Heart right ventricle (tissue), 16 donors: ENCODE results near the gene POP4. TPM values are rescaled to one million over a fixed set of nuclear protein-coding genes. Genes with fewer than 3 reads are reported as not detected.
"Not testable (repeated sequence)": the region's sequence is repeated elsewhere in the genome, so short reads cannot be mapped to it uniquely, and the experiment has no call there.

Experiments
- ATAC-seq, 8 donors: fragments of 200-7000 bp; cut with Tn5 transposase; one replicate each; pipeline ENCODE4 v1.9.1; 2020; ENCODE audit warnings: mild to moderate bottlenecking in 8 of 8, moderate library complexity in 8 of 8, moderate number of reproducible peaks in 1 of 8
- DNase-seq, 2 donors: peaks; one replicate each; pipeline ENCODE4 v3.0.0-alpha.2; 2020
- H3K27ac ChIP-seq, 10 donors: fragments of 200-600 bp; sonication (generic) in 2 of 10; one replicate each; pipeline versions ENCODE4 v1.5.0 to v1.8.0; 2020 to 2022; ENCODE audit warnings: mild to moderate bottlenecking in 3 of 10
- H3K27me3 ChIP-seq, 7 donors: fragments of 200-600 bp; one replicate each; pipeline ENCODE4 v1.8.0; 2021 to 2022; ENCODE audit warnings: mild to moderate bottlenecking in 2 of 7
- H3K36me3 ChIP-seq, 9 donors: fragments of 200-600 bp; sonication (generic) in 1 of 9; one replicate each; pipeline versions ENCODE4 v1.5.0 to v1.8.0; 2020 to 2022; ENCODE audit warnings: mild to moderate bottlenecking in 2 of 9
- H3K4me1 ChIP-seq, 9 donors: fragments of 200-600 bp; sonication (generic) in 1 of 9; one replicate each; pipeline versions ENCODE4 v1.5.0 to v1.8.0; 2020 to 2022; ENCODE audit warnings: mild to moderate bottlenecking in 4 of 9
- H3K4me3 ChIP-seq, 10 donors: fragments of 200-600 bp; sonication (generic) in 2 of 10; one replicate each; pipeline versions ENCODE4 v1.5.0 to v1.8.0; 2020 to 2022; ENCODE audit warnings: mild to moderate bottlenecking in 7 of 10, moderate library complexity in 2 of 10
- H3K9me3 ChIP-seq, 11 donors: fragments of 200-600 bp in 10 of 11; sonication (generic) in 2 of 11; one replicate each; pipeline versions ENCODE4 v1.5.0 to v1.8.0; 2013 to 2022; ENCODE audit warnings: mild to moderate bottlenecking in 2 of 11, control low read depth in 1 of 11, moderate library complexity in 1 of 11
- CTCF ChIP-seq, 9 donors: fragments of 200-600 bp; sonication (generic) in 2 of 9; IDR thresholded peaks; one replicate each; pipeline versions ENCODE4 v1.5.0 to v1.8.0; 2021 to 2022; ENCODE audit warnings: antibody characterized with exemption in 9 of 9, mild to moderate bottlenecking in 5 of 9, moderate library complexity in 1 of 9
- WGBS, 2 donors: extraction: QIAGEN DNeasy Blood & Tissue Kit; methylation state at CpG; one replicate each; pipeline ENCODE4 v1.1.7; 2013; ENCODE audit warnings: inconsistent platforms in 1 of 2; 5-methylcytosine and 5-hydroxymethylcytosine counted together
- intact Hi-C, 10 donors: fragments of 100-400 bp; cut with DNase I; formaldehyde crosslinking; loops; one replicate each; pipeline versions ENCODE4 v1.11.1 to v1.14.2; 2022
- polyA plus RNA-seq, 2 donors: library from polyadenylated mRNA; stranded (reverse); fragments of 200-250 nt; gene quantifications; one replicate each; pipeline ENCODE4 v1.2.3, GENCODE V29; 2013
- total RNA-seq, 10 donors: library from RNA; stranded (reverse); fragmentation: NEBNext Ultra II Directional in 3 of 10; extraction: Animal tissue kit (Norgen Biotek cat#: 25700) in 3 of 10; gene quantifications; one replicate each; pipeline versions ENCODE4 v1.2.1 to v1.2.4, GENCODE V29; 2021 to 2023
- donor health status: Arrhythmogenic right ventricular cardiomyopathy.
- donor health status: ischemic (EF 13 %, LVEDD 7.1; RV severe dilation, severe dysfunction).
- donor health status: healthy with polysubstance abuse.
- donor health status: DM: no; HTN: yes; CAD: no.
- donor health status: DM: no; HTN: no; CAD: no.
- donor health status: ischemic (EF 25% LVEDD 6.9; RV normal size, moderate dysfunction).
- donor health status: ischemic (EF 25% LVEDD 5.7; RV mildly dilated, moderate dysfunction).
- donor health status: healthy.
- donor health status: DM: yes; HTN: yes; CAD: no.
- donor health status: Ischemic cardiomyopathy.
- donor health status: ischemic (EF 35%, LVEDD 5.7; RV mildly dilated, moderate dysfunction).
- donor health status: nonischemic (EF 11% LVEDD 7.7; RV severe dilation, severe dysfunction).
- donor health status: DM: yes; HTN: yes; CAD: no.
- donor health status: PGD.
- donor health status: ischemic (EF 29% LVEDD 5.4; RV normal size, mild dysfunction).
- donor health status: nonischemic (EF 23%, LVEDD 6.1; RV moderate dilation, normal function).

The POP4 gene
- total and polyA plus RNA-seq, 12 donors, result 46.6 to 108 (median 51.7) TPM

DNA sequence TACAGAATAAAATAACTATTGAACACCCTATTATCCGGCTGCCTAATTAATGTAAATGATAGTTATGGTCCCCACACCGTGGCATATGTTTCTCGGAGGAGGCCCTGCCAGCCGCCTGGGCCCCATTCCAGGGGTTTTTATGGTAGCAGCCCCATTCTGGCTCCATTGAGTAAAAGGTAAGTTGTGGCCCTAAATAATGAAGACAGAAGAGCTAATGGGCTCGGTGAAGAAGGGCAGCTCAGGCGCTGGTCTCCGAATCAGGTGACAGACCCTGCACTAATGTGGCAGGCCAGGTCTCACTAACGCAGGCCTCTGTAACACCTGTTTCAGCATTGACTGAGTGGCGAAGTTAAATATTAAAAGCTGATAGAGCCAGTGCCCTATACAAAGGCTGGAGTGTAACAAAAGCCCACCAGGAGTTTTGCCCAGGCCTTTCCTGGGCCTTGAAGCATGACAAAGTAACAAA lies 19.1 kb downstream of the POP4 start:
- ATAC-seq, result no peak

DNA sequence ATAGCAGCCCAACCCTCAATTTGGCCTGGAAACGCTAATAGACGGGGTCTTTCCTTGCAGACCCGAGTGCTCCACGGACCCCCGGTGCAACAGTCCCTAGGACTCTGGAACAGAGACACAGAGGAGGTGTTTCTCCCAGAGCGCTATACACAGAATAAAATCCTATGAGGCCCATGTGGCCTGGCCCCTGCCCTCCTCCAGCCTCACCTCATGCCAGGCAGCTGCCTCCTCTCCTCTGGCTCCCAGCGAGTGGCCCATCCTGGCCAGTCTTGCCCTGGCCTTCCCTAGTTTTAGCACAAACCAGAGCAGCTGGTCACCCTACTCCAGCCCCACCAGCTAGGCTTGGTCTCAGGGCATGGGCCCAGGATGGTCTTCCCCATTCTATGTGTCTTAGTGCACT lies 20.3 kb downstream of the POP4 start:
- H3K36me3 ChIP-seq, result no peaks in the 10 kb centered on the region
- DNase-seq, result no peak
- H3K4me3 ChIP-seq, result no peak overlapping the region
- ATAC-seq, result no peak
- H3K27ac ChIP-seq, result no peak overlapping the region
- H3K4me1 ChIP-seq, result no peaks in the 10 kb centered on the region
- intact Hi-C loops, result no loop called here
- H3K9me3 ChIP-seq, result no peaks in the 10 kb centered on the region
- WGBS, 2 donors, result 93 to 94% methylated on average over 7 of the region's 7 CpGs
- no peak for TF ChIP-seq CTCF (IDR thresholded peaks at IDR 0.05)
- H3K27me3 ChIP-seq, result peaks cover 0 to 2% (median 0%) of the 10 kb centered on the region in 7 donors

More for the DNA sequence above, 19.1 kb downstream of the POP4 start:
- no peak overlapping the region for H3K4me3 ChIP-seq
- H3K4me1 ChIP-seq, result peaks cover 0 to 3% (median 0%) of the 10 kb centered on the region in 9 donors
- H3K36me3 ChIP-seq, result no peaks in the 10 kb centered on the region
- 80 to 83% methylated on average over 9 of the region's 9 CpGs for WGBS, 2 donors
- no peak for DNase-seq
- H3K27ac ChIP-seq, result no peak overlapping the region
- no peak for TF ChIP-seq CTCF (IDR thresholded peaks at IDR 0.05)
- intact Hi-C loops, result no loop called here
- H3K27me3 ChIP-seq, result no peaks in the 10 kb centered on the region
- no peaks in the 10 kb centered on the region for H3K9me3 ChIP-seq

DNA sequence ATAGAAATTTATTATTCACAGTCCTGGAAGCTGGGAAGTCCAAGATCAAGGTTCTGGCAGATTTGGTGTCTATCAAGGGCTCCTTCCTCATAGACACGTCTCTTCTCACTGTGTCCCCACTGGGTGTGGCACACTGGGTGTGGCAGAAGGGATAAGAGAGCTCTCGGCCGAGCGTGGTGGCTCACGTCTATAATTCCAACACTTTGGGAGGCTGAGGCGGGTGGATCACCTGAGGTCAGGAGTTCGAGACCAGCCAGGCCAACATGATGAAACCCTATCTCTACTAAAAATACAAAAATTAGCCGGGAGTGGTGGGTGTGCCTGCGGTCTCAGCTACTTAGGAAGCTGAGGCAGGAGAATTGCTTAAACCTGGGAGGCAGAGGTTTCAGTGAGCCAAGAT lies 20.7 kb downstream of the POP4 start:
- H3K27ac ChIP-seq, ATAC-seq, H3K4me3 ChIP-seq, DNase-seq, H3K9me3 ChIP-seq, H3K36me3 ChIP-seq, H3K4me1 ChIP-seq, H3K27me3 ChIP-seq, intact Hi-C loops: not testable (repeated sequence)
- WGBS, 2 donors, result 86 to 90% methylated on average over 9 of the region's 9 CpGs

DNA sequence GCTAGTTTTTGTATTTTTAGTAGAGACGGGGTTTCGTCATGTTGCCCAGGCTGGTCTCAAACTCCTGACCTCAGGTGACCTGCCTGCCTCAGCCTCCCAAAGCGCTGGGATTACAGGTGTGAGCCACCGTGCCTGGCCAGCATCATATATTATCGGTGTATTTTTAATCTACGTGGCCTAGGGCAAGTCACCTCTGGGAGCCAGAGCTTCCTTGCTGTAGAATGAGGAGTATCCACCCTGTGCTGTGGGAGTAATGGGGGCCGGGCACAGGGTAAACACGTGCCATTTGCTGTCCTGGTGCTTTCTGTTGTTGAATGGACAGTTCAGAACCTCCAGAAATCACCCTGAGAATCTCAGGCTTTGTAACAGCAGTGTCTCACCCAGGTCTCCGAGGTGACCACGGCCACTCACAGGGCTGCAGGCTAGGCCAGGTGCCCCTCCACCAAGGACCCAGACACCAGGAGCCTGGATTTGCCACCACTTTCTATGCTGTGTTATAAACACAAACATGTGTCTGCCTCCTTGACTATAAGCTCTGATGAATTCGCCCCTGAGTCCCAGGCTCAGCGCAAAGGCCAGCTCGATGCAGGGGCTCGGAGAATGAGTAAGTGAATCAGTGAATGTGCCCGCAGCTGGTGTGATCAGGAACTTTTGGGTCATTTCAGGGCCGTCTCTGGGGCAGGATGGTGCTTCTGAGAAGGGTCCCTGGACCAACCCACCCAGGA lies 22.7 kb downstream of the POP4 start:
- H3K27me3 ChIP-seq, result peaks cover 0 to 5% (median 0%) of the 10 kb centered on the region in 7 donors
- ATAC-seq, result no peak
- 92% methylated on average over 16 of the region's 16 CpGs for WGBS, 2 donors

More for the DNA sequence above, 22.7 kb downstream of the POP4 start:
- intact Hi-C loops, result no loop called here
- H3K4me3 ChIP-seq, result no peak overlapping the region
- H3K4me1 ChIP-seq, result no peaks in the 10 kb centered on the region
- peaks cover 0 to 1% (median 0%) of the 10 kb centered on the region in 11 donors for H3K9me3 ChIP-seq
- H3K36me3 ChIP-seq, result no peaks in the 10 kb centered on the region
- no peak for DNase-seq
- no peak for TF ChIP-seq CTCF (IDR thresholded peaks at IDR 0.05)
- no peak overlapping the region for H3K27ac ChIP-seq
